A673 (cell line): ENCODE measurements around the gene SBF2. TPM values are rescaled to one million over a fixed set of nuclear protein-coding genes. Genes with fewer than 3 reads are reported as not detected.

Experiments used
- BruUV-seq: library from RNA; stranded (reverse); fragments of 400-500 nt; replicated peaks from 2 replicates; lab custom pipeline; 2021; lab: Mats Ljungman, UMichigan
- CTCF ChIA-PET: fragments of 300-600 bp; sonication (Branson Sonifier 250); formaldehyde crosslinking; loops from one replicate; lab custom pipeline; 2022; ENCODE audit warnings: antibody characterized with exemption; lab: Charles Lee
- POLR2A ChIA-PET: fragments of 300-600 bp; sonication (Branson Sonifier 250); formaldehyde crosslinking; loops from one replicate; lab custom pipeline; 2022; ENCODE audit warnings: antibody characterized with exemption; ENCODE audit not compliant: low non-redundant PET; lab: Charles Lee
- DNase-seq: peaks from one replicate; pipeline ENCODE4 v3.0.0-alpha.2; 2015; ENCODE audit warnings: low spot score
- H3K27ac ChIP-seq: fragments of 200-600 bp; sonication (generic); 2 replicates; pipeline ENCODE4 v1.5.1; 2016; ENCODE audit warnings: mixed run types, low read depth, mild to moderate bottlenecking, mixed read lengths, antibody characterized with exemption, low read length; ENCODE audit not compliant: poor library complexity, severe bottlenecking
- H3K27me3 ChIP-seq: fragments of 200-600 bp; sonication (generic); replicated peaks from 2 replicates; pipeline ENCODE4 v1.6.1; 2017; ENCODE audit warnings: mixed run types, low read depth, mild to moderate bottlenecking, mixed read lengths, antibody characterized with exemption, low read length; ENCODE audit not compliant: insufficient read depth, poor library complexity
- H3K36me3 ChIP-seq: fragments of 200-600 bp; sonication (generic); 2 replicates; pipeline ENCODE4 v1.6.1; 2016; ENCODE audit warnings: mixed run types, mild to moderate bottlenecking, mixed read lengths, antibody characterized with exemption, low read length; ENCODE audit not compliant: insufficient read depth, poor library complexity, severe bottlenecking
- H3K4me1 ChIP-seq: fragments of 200-600 bp; sonication (generic); 2 replicates; pipeline ENCODE4 v1.6.1; 2017; ENCODE audit warnings: mixed run types, mild to moderate bottlenecking, mixed read lengths, antibody characterized with exemption, low read length; ENCODE audit not compliant: insufficient read depth, poor library complexity, severe bottlenecking
- H3K4me3 ChIP-seq: fragments of 200-600 bp; sonication (generic); 2 replicates; pipeline ENCODE4 v1.5.1; 2016; ENCODE audit warnings: low read depth, mixed run types, mild to moderate bottlenecking, mixed read lengths, low read length; ENCODE audit not compliant: poor library complexity, severe bottlenecking
- H3K9me3 ChIP-seq: fragments of 200-600 bp; sonication (generic); 2 replicates; pipeline ENCODE4 v1.6.1; 2016; ENCODE audit warnings: mixed run types, low read depth, mild to moderate bottlenecking, mixed read lengths, antibody characterized with exemption, low read length; ENCODE audit not compliant: poor library complexity, severe bottlenecking
- EZH2 ChIP-seq: fragments of 200-600 bp; sonication (generic); IDR thresholded peaks from 2 replicates; pipeline ENCODE4 v1.6.1; 2017; ENCODE audit warnings: borderline replicate concordance, low read depth, mild to moderate bottlenecking, mixed read lengths, antibody characterized with exemption, low read length; ENCODE audit not compliant: poor library complexity, severe bottlenecking
- intact Hi-C: fragments of 100-400 bp; cut with micrococcal nuclease; formaldehyde crosslinking; loops from one replicate; pipeline ENCODE4 v1.10.0; 2022; ENCODE audit not compliant: unreplicated experiment
- total RNA-seq: library from RNA; stranded (reverse); gene quantifications from 2 replicates; pipeline ENCODE4 v1.2.3, GENCODE V29; 2021
- TF ChIP-seq, protein P1 (sequence below): fragments of 300-800, 200-600 bp; sonication (generic); conservative IDR thresholded peaks from 2 replicates; pipeline ENCODE4 v1.5.1; 2017; ENCODE audit warnings: low read depth, mild to moderate bottlenecking, antibody characterized with exemption, low read length, moderate library complexity, mixed read lengths

The SBF2 gene
- total RNA-seq, 1 experiment from 2014 or later = 31.8 TPM

DNA sequence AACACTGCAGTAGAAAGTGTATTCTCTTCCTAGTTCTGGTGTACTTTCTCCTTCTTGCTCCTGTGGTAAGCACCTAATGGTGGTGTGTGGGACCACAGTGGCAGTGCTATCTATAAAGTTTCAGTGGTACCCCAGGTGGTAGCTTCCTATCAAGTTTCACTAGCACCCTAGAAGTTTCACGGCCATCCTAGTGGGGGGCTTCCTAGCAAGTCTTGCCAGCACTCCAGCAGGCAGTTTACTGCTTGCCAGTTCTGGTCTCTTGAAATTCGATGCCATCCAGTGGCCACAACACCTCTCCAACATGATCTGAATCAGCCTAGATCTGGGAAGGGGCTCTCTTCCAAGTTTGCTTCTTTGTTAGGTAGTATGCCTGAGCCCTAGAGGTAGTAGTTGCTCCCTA lies 400.5 kb downstream of the SBF2 start:
- CTCF ChIA-PET = no interaction called here
- BruUV-seq = no TSS peak

DNA sequence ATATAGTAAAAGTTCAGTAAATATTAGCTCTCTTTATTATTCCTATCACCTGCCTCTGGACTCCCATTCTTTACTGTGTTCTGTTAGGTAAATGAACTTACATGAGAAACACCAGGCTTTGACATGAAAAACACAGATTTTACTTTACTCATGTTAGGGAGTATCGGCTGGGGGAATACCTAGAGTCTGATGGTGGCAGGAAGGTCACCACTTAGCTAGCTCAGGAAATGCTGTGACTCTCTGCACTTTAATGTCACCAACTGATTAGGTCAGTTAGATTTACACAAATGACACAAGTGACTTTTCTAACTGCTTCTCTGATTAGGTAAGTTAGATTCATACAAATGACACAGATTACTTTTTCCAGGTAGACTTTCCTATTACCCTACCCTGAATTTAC lies 405.1 kb downstream of the SBF2 start:
- peaks cover 10% of the 10 kb centered on the region for H3K4me1 ChIP-seq
- H3K9me3 ChIP-seq = no peaks in the 10 kb centered on the region
- H3K36me3 ChIP-seq = no peaks in the 10 kb centered on the region
- no peak for DNase-seq
- H3K27ac ChIP-seq = no peak overlapping the region
- ChIA-PET CTCF (no interaction called here), POLR2A (no interaction called here)
- no peak for TF ChIP-seq EZH2
- TF ChIP-seq, protein P1, sequence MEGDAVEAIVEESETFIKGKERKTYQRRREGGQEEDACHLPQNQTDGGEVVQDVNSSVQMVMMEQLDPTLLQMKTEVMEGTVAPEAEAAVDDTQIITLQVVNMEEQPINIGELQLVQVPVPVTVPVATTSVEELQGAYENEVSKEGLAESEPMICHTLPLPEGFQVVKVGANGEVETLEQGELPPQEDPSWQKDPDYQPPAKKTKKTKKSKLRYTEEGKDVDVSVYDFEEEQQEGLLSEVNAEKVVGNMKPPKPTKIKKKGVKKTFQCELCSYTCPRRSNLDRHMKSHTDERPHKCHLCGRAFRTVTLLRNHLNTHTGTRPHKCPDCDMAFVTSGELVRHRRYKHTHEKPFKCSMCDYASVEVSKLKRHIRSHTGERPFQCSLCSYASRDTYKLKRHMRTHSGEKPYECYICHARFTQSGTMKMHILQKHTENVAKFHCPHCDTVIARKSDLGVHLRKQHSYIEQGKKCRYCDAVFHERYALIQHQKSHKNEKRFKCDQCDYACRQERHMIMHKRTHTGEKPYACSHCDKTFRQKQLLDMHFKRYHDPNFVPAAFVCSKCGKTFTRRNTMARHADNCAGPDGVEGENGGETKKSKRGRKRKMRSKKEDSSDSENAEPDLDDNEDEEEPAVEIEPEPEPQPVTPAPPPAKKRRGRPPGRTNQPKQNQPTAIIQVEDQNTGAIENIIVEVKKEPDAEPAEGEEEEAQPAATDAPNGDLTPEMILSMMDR = no peak
- intact Hi-C loops = no loop called here
- no peak overlapping the region for H3K4me3 ChIP-seq
- no TSS peak for BruUV-seq
- H3K27me3 ChIP-seq = no peaks in the 10 kb centered on the region

More for the DNA sequence above, 400.5 kb downstream of the SBF2 start:
- intact Hi-C loops = no loop called here
- H3K4me3 ChIP-seq = no peak overlapping the region
- no peaks in the 10 kb centered on the region for H3K27me3 ChIP-seq
- no peaks in the 10 kb centered on the region for H3K9me3 ChIP-seq
- peaks cover 10% of the 10 kb centered on the region for H3K4me1 ChIP-seq
- H3K27ac ChIP-seq = no peak overlapping the region
- TF ChIP-seq, protein P1 = no peak
- no peak for TF ChIP-seq EZH2
- peak; percentile 17 for DNase-seq
- no peaks in the 10 kb centered on the region for H3K36me3 ChIP-seq
- POLR2A ChIA-PET = no interaction called here

DNA sequence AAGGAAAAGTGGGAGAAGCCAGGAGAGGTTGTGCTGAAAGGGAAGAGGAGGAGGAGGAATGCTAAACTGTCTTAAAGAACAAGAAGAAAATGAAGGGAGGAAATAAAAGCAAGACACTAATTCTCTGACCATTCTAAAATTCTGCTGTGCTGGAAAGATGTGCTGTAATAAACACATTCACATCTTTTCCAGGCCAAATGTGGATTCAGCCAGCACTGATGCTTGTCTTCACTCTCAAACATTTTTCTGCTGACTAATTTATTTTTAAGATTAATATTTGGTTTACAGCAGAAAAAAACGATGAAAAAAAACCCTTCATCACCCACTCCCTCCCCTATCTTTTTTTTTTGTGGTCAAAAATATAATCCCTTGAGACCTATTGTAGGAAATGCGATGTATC lies 406.5 kb downstream of the SBF2 start:
- TF ChIP-seq, protein P1 = no peak
- TF ChIP-seq EZH2 = no peak
- CTCF ChIA-PET = no interaction called here
- no peak for DNase-seq
- no peak overlapping the region for H3K4me3 ChIP-seq
- no peaks in the 10 kb centered on the region for H3K36me3 ChIP-seq
- no peaks in the 10 kb centered on the region for H3K9me3 ChIP-seq
- POLR2A ChIA-PET = no interaction called here
- H3K27me3 ChIP-seq = no peaks in the 10 kb centered on the region
- no TSS peak for BruUV-seq
- H3K4me1 ChIP-seq = no peaks in the 10 kb centered on the region
- no peak overlapping the region for H3K27ac ChIP-seq
- intact Hi-C loops = no loop called here
